ENCODE measurements around the gene GPR55. TPM values are rescaled to one million over a fixed set of nuclear protein-coding genes. Genes with fewer than 3 reads are reported as not detected.

Gene GPR55
- total and polyA plus RNA-seq, 8 donors = 0.02 to 0.12 (median 0.06) TPM; not detected in 3

DNA sequence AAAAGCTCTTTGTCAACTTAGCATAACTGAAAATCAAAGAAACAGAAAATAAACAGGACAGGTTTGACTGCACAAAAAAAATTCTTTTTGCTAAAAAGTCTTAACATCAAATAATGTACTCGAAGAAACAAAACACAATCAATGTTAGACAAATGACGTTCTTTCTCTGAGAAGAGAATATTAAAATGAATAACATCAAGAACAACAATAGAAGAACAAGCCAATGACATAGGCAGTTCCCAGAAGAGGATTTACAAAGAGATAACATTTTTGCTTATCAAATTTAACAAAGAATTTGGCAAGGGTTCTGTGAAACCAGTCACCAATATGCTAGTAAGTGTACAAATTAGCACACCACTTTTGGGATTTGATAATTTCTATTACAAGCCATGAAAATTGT, 5.8 kb downstream of the GPR55 start:
- intact Hi-C loops (cut with DNase I) = no loop called here
- WGBS, 2 donors = 43 to 56% methylated on average over 2 of the region's 2 CpGs
- no peaks in the 10 kb centered on the region for H3K27me3 ChIP-seq
- TF ChIP-seq, protein P1, sequence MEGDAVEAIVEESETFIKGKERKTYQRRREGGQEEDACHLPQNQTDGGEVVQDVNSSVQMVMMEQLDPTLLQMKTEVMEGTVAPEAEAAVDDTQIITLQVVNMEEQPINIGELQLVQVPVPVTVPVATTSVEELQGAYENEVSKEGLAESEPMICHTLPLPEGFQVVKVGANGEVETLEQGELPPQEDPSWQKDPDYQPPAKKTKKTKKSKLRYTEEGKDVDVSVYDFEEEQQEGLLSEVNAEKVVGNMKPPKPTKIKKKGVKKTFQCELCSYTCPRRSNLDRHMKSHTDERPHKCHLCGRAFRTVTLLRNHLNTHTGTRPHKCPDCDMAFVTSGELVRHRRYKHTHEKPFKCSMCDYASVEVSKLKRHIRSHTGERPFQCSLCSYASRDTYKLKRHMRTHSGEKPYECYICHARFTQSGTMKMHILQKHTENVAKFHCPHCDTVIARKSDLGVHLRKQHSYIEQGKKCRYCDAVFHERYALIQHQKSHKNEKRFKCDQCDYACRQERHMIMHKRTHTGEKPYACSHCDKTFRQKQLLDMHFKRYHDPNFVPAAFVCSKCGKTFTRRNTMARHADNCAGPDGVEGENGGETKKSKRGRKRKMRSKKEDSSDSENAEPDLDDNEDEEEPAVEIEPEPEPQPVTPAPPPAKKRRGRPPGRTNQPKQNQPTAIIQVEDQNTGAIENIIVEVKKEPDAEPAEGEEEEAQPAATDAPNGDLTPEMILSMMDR (IDR thresholded peaks at IDR 0.05) = no peak
- FAIRE-seq = no peak
- no peaks in the 10 kb centered on the region for H3K36me3 ChIP-seq
- no peak overlapping the region for H3K27ac ChIP-seq
- no peak overlapping the region for H3K4me3 ChIP-seq
- H3K9me3 ChIP-seq = no peaks in the 10 kb centered on the region
- H3K4me1 ChIP-seq = no peaks in the 10 kb centered on the region
- DNase-seq = no peak
- ATAC-seq = no peak

DNA sequence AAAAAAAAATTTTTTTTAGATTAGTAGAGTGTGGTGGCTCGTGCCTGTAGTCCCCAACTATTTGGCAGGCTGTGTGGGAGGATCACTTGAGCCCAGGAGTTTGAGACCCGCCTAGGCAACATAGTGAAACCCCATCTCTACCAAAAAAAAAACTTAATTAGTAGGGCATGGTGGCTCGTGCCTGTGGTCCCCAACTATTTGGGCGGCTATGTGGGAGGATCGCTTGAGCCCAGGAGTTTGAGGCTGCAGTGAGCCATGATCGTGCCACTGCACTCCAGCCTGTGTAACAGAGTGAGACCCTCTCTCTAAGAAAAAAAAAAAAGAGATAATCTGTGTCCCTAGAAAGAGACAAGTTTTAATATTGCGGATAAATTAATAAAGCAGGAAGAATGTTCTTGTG, 8.8 kb downstream of the GPR55 start:
- TF ChIP-seq, protein P1 (IDR thresholded peaks at IDR 0.05) = no peak
- 75 to 83% methylated on average over 7 of the region's 7 CpGs for WGBS, 2 donors
- Histone ChIP-seq H3K27ac (no peak overlapping the region), H3K4me1 (no peaks in the 10 kb centered on the region), H3K36me3 (no peaks in the 10 kb centered on the region), H3K9me3 (no peaks in the 10 kb centered on the region), H3K4me3 (no peak overlapping the region), H3K27me3 (no peaks in the 10 kb centered on the region)
- DNase-seq (no peak), ATAC-seq (no peak), FAIRE-seq (no peak)
- intact Hi-C loops (cut with DNase I) = no loop called here

DNA sequence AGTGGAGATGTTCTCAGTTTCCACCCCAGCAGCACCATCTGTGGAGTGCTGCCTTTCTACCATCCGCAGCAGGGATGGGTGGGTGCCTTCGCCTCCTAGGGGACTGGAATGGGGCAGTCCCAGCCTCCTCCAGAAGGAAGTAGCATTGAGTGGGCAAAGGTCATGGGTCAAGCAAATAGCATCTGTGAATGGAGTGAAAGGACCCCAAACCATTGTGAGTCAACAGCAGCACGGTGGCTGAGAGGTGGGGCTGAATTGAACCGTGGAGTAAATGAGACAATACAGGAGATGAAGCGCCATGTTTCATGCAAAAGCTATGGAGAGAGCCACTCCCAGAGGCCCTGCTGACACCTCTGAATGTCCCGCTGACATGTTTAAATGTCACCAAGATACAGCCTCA, 9.7 kb downstream of the GPR55 start:
- no peak for FAIRE-seq
- WGBS, 2 donors = 57 to 64% methylated on average over 6 of the region's 6 CpGs

DNA sequence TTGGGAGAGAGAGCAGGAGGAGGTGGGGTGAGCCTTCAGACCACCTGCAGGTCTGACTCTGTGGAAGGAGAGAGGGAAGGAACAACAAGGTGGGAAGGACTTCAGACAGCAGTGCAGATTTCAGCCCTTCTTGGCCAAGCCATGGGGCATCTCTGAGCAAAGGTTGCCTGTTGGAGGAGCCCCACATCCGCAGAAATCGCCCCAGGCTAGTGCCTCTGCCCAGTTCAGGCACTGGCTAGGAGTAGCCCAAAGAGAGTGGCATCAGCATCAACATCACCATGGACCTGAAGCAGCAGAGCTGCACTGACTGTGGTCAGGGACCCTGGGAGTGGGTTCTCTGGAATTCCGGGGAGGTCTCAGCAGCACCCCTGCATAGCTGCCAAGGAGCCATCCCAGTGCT, 10.2 kb downstream of the GPR55 start:
- no peaks in the 10 kb centered on the region for H3K27me3 ChIP-seq
- intact Hi-C loops (cut with DNase I) = no loop called here
- FAIRE-seq = no peak
- peak in 1 of 6 donors; percentile 8 for DNase-seq
- H3K4me1 ChIP-seq = no peaks in the 10 kb centered on the region
- ATAC-seq = no peak
- TF ChIP-seq, protein P1 (IDR thresholded peaks at IDR 0.05) = no peak
- no peaks in the 10 kb centered on the region for H3K36me3 ChIP-seq
- H3K4me3 ChIP-seq = no peak overlapping the region
- WGBS, 2 donors = 54 to 69% methylated on average over 3 of the region's 3 CpGs
- H3K9me3 ChIP-seq = no peaks in the 10 kb centered on the region
- no peak overlapping the region for H3K27ac ChIP-seq

More for the DNA sequence above, 9.7 kb downstream of the GPR55 start:
- intact Hi-C loops (cut with DNase I) = no loop called here
- H3K4me3 ChIP-seq = no peak overlapping the region
- no peaks in the 10 kb centered on the region for H3K4me1 ChIP-seq
- no peaks in the 10 kb centered on the region for H3K9me3 ChIP-seq
- no peaks in the 10 kb centered on the region for H3K27me3 ChIP-seq
- no peaks in the 10 kb centered on the region for H3K36me3 ChIP-seq
- ATAC-seq = no peak
- no peak overlapping the region for H3K27ac ChIP-seq
- TF ChIP-seq, protein P1 (IDR thresholded peaks at IDR 0.05) = no peak
- peak in 1 of 6 donors; percentile 26 for DNase-seq

DNA sequence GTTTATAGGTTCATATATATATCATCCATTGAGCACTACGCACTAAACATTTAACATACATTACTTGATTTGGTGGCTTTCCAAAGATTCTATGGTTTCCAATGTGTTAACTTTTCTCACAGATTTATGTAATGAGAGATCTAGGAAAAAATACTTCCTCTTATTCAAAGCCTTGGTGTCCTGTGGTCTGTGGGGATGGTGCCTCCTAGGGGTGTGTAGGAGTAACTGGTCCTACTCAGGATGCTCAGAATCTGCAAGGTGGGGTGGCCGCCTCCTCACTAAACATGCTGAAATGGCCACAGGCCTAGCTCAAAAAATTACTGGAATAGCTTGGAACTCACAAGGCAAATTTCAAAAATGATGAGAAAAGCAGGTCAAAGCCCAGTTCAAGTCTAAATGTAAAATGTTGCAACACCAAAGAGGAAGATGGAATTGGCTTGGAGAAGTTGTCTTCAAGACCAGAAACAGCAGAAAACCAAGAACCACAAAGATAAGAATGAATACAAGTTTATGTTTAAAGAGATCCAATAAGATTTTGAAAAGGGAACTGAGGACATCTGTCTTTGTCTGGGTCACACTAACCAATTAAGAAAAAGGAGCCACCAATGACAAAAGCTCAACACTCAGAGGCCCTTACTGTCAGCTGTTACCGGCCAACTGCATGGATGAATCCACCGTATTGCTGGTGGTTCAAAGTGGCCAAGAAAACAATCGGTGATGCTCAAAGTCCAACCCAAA, 11.5 kb downstream of the GPR55 start:
- Histone ChIP-seq H3K9me3 (no peaks in the 10 kb centered on the region), H3K27me3 (no peaks in the 10 kb centered on the region), H3K4me3 (no peak overlapping the region), H3K36me3 (no peaks in the 10 kb centered on the region), H3K4me1 (no peaks in the 10 kb centered on the region), H3K27ac (no peak overlapping the region)
- FAIRE-seq = no peak
- 78 to 81% methylated on average over 5 of the region's 5 CpGs for WGBS, 2 donors
- intact Hi-C loops (cut with DNase I) = no loop called here
- TF ChIP-seq, protein P1 (IDR thresholded peaks at IDR 0.05) = peak in 2 of 4 donors; percentile 9 to 21
- peak in 3 of 4 donors; percentile 69 to 83 (median 70) for ATAC-seq
- peak in 1 of 6 donors; percentile 23 for DNase-seq

All from pancreas (tissue), 10 donors.